ENCODE measurements around the gene MEIOB.

Gene MEIOB

GRCh38 chr16:1884155-1884760 lies 12.3 kb upstream of the MEIOB start:
- no peak for TF ChIP-seq TCF12 (IDR thresholded peaks at IDR 0.05; ENCODE audit: low read depth)
- TF ChIP-seq CEBPB (IDR thresholded peaks at IDR 0.05) = peak; percentile 37; the same call in 1 of the 2 replicates

DNA sequence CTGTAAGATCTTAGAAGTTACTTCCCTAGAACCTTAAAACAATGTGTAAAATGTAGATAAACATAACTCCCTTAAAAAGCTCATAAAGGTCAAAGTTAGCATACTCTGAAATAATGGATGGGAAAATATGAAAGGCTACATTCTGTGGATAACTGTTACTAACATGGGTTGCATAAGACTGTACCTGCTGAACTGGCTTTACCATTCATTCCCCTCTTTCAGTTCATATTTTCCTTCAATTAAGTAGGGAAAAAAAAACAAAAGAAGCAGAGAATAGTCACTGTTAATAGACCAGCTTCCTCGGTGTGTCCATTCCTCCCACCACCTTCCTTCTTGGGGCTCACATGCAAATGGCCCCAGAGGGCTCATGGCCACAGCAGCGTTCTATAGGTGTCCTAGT lies 7.5 kb upstream of the MEIOB start:
- no peak for TF ChIP-seq RAD21 (IDR thresholded peaks at IDR 0.05; ENCODE audit: low read depth)
- TF ChIP-seq EP300 (IDR thresholded peaks at IDR 0.05; ENCODE audit: borderline replicate concordance) = no peak
- TF ChIP-seq, protein P1, sequence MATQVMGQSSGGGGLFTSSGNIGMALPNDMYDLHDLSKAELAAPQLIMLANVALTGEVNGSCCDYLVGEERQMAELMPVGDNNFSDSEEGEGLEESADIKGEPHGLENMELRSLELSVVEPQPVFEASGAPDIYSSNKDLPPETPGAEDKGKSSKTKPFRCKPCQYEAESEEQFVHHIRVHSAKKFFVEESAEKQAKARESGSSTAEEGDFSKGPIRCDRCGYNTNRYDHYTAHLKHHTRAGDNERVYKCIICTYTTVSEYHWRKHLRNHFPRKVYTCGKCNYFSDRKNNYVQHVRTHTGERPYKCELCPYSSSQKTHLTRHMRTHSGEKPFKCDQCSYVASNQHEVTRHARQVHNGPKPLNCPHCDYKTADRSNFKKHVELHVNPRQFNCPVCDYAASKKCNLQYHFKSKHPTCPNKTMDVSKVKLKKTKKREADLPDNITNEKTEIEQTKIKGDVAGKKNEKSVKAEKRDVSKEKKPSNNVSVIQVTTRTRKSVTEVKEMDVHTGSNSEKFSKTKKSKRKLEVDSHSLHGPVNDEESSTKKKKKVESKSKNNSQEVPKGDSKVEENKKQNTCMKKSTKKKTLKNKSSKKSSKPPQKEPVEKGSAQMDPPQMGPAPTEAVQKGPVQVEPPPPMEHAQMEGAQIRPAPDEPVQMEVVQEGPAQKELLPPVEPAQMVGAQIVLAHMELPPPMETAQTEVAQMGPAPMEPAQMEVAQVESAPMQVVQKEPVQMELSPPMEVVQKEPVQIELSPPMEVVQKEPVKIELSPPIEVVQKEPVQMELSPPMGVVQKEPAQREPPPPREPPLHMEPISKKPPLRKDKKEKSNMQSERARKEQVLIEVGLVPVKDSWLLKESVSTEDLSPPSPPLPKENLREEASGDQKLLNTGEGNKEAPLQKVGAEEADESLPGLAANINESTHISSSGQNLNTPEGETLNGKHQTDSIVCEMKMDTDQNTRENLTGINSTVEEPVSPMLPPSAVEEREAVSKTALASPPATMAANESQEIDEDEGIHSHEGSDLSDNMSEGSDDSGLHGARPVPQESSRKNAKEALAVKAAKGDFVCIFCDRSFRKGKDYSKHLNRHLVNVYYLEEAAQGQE (IDR thresholded peaks at IDR 0.05; ENCODE audit: low read depth) = no peak
- TF ChIP-seq CEBPB (IDR thresholded peaks at IDR 0.05) = peak; percentile 56; the same call in 1 of the 2 replicates
- TF ChIP-seq TCF12 (IDR thresholded peaks at IDR 0.05; ENCODE audit: low read depth) = no peak

GRCh38 chr16:1878256-1878655 lies 6.3 kb upstream of the MEIOB start:
- TF ChIP-seq TEAD4 (IDR thresholded peaks at IDR 0.05) (no peak), EGR1 (IDR thresholded peaks at IDR 0.05) (no peak), NFIC (IDR thresholded peaks at IDR 0.05) (no peak), CEBPB (IDR thresholded peaks at IDR 0.05) (no peak), ZBTB7A (IDR thresholded peaks at IDR 0.05; ENCODE audit: low read depth) (no peak), TAF1 (IDR thresholded peaks at IDR 0.05; ENCODE audit: low read depth) (no peak)

- TF ChIP-seq, protein P1 (IDR thresholded peaks at IDR 0.05; ENCODE audit: low read depth) = no peak
- TF ChIP-seq TAF1 (IDR thresholded peaks at IDR 0.05; ENCODE audit: low read depth) (no peak), CREB1 (IDR thresholded peaks at IDR 0.05; ENCODE audit: low read depth) (no peak), EGR1 (IDR thresholded peaks at IDR 0.05) (no peak)
Observed at GRCh38 chr16:1877804-1878203, 5.8 kb upstream of the MEIOB start.

- no peak for TF ChIP-seq TEAD4 (IDR thresholded peaks at IDR 0.05)
- TF ChIP-seq RAD21 (IDR thresholded peaks at IDR 0.05; ENCODE audit: low read depth) = no peak
- no peak for TF ChIP-seq TAF1 (IDR thresholded peaks at IDR 0.05; ENCODE audit: low read depth)
- TF ChIP-seq CEBPB (IDR thresholded peaks at IDR 0.05) = no peak
- no peak for TF ChIP-seq CREB1 (IDR thresholded peaks at IDR 0.05; ENCODE audit: low read depth)
- TF ChIP-seq NFIC (IDR thresholded peaks at IDR 0.05) = no peak
- TF ChIP-seq USF1 (IDR thresholded peaks at IDR 0.05) = no peak
- no peak for TF ChIP-seq YY1 (IDR thresholded peaks at IDR 0.05; ENCODE audit: low read depth)
- no peak for TF ChIP-seq FOXM1 (IDR thresholded peaks at IDR 0.05; ENCODE audit: borderline replicate concordance, low read depth)
- TF ChIP-seq EGR1 (IDR thresholded peaks at IDR 0.05) = no peak
- TF ChIP-seq, protein P2, sequence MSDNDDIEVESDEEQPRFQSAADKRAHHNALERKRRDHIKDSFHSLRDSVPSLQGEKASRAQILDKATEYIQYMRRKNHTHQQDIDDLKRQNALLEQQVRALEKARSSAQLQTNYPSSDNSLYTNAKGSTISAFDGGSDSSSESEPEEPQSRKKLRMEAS (IDR thresholded peaks at IDR 0.05) = no peak
- no peak for TF ChIP-seq ZBTB7A (IDR thresholded peaks at IDR 0.05; ENCODE audit: low read depth)
- TF ChIP-seq TCF12 (IDR thresholded peaks at IDR 0.05; ENCODE audit: low read depth) = no peak
- no peak for TF ChIP-seq EP300 (IDR thresholded peaks at IDR 0.05; ENCODE audit: borderline replicate concordance)
- TF ChIP-seq, protein P1 (IDR thresholded peaks at IDR 0.05; ENCODE audit: low read depth) = no peak
Observed at GRCh38 chr16:1877089-1877488, 5.1 kb upstream of the MEIOB start.

DNA sequence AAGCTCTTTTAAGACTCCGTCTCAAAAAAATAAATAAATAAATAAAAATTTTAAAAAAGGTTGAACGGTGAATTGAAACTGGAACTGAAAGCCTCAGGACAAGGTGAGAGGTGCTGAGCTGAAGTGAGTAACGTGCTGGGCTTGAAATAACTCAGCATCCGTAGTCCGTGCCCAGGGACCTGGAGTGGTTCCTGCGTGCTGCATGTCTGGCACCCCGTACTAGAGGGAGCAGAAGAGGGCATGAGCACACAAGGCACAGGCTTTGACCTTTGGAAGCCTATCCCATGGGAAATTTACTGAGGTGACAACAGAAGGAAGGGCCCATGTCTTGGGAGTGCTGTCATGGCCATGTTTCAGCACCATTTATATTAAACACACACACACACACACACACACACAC lies 4.5 kb upstream of the MEIOB start:
- TF ChIP-seq, protein P2 (IDR thresholded peaks at IDR 0.05) = no peak
- TF ChIP-seq EP300 (IDR thresholded peaks at IDR 0.05; ENCODE audit: borderline replicate concordance) (no peak), TCF12 (IDR thresholded peaks at IDR 0.05; ENCODE audit: low read depth) (no peak), USF1 (IDR thresholded peaks at IDR 0.05) (no peak), TEAD4 (IDR thresholded peaks at IDR 0.05) (no peak), CREB1 (IDR thresholded peaks at IDR 0.05; ENCODE audit: low read depth) (no peak), TAF1 (IDR thresholded peaks at IDR 0.05; ENCODE audit: low read depth) (no peak), RAD21 (IDR thresholded peaks at IDR 0.05; ENCODE audit: low read depth) (no peak), CEBPB (IDR thresholded peaks at IDR 0.05) (no peak), NFIC (IDR thresholded peaks at IDR 0.05) (no peak), YY1 (IDR thresholded peaks at IDR 0.05; ENCODE audit: low read depth) (no peak), ZBTB7A (IDR thresholded peaks at IDR 0.05; ENCODE audit: low read depth) (no peak), FOXM1 (IDR thresholded peaks at IDR 0.05; ENCODE audit: borderline replicate concordance, low read depth) (no peak), EGR1 (IDR thresholded peaks at IDR 0.05) (no peak)
- TF ChIP-seq, protein P1 (IDR thresholded peaks at IDR 0.05; ENCODE audit: low read depth) = no peak

Measured in Ishikawa (cell line).